Stimulated activated naive CD8-positive, alpha-beta T cell treated with anti-CD3 and anti-CD28 coated beads, Interleukin-15, amount 100 ng/mL, for 72 hours (primary cell): ENCODE results near the gene TBXAS1.
"Not testable (repeated sequence)": the region's sequence is repeated elsewhere in the genome, so short reads cannot be mapped to it uniquely, and the experiment has no call there.

Source experiments
- ATAC-seq: fragments of 150-1000 bp; cut with Tn5 transposase; 2 replicates; pipeline ENCODE4 v1.10.0; 2021; ENCODE audit warnings: mild to moderate bottlenecking, moderate library complexity
- DNase-seq, 2 donors: peaks; one replicate each; pipeline ENCODE4 v3.0.0; 2021 to 2022
- H3K27ac Mint-ChIP-seq, 2 donors: one replicate each; pipeline ENCODE4 v1.8.0; 2022; ENCODE audit warnings: mild to moderate bottlenecking in 2 of 2, mixed read lengths in 2 of 2, moderate library complexity in 2 of 2
- H3K27me3 Mint-ChIP-seq: one replicate; pipeline ENCODE4 v1.8.0; 2022; ENCODE audit warnings: mixed read lengths
- H3K4me1 Mint-ChIP-seq: one replicate; pipeline ENCODE4 v1.8.0; 2022; ENCODE audit warnings: mild to moderate bottlenecking, mixed read lengths
- H3K4me3 Mint-ChIP-seq, 2 donors: one replicate each; pipeline ENCODE4 v1.8.0; 2022; ENCODE audit warnings: mild to moderate bottlenecking in 2 of 2, mixed read lengths in 2 of 2, moderate library complexity in 1 of 2
- H3K9me3 Mint-ChIP-seq, 2 donors: one replicate each; pipeline ENCODE4 v1.8.0; 2022; ENCODE audit warnings: mixed read lengths in 2 of 2

The TBXAS1 gene

DNA sequence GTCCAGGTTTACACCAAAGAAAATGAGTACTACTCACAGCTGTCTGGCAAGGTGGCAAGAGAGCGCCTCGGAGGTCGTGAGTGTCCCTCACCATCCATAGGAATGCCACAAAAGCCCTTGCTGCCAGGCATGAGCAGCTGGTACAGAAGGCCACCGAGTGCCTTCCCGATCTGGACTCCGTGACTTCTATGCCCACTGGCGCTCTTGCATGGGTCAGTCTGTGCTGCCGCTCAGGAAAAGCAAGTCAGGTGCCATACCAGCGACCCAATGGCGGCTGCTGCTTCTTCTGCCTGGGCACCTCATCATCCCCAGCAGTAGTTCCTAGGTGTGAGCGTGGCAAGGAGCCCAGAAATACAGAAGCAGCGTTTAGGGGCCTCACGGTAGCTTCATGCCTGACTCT is 11.7 kb downstream of the TBXAS1 start:
- H3K4me1 Mint-ChIP-seq = no peaks in the 10 kb centered on the region
- no peaks in the 10 kb centered on the region for H3K27me3 Mint-ChIP-seq
- no peak overlapping the region for H3K27ac Mint-ChIP-seq
- peaks cover 0 to 15% of the 10 kb centered on the region in 2 donors for H3K9me3 Mint-ChIP-seq
- DNase-seq (no peak), ATAC-seq (no peak)
- H3K4me3 Mint-ChIP-seq = no peak overlapping the region

- DNase-seq = no peak
- peaks cover 0 to 4% of the 10 kb centered on the region in 2 donors for H3K9me3 Mint-ChIP-seq
- H3K4me3 Mint-ChIP-seq = no peak overlapping the region
- no peak overlapping the region for H3K27ac Mint-ChIP-seq
- H3K4me1 Mint-ChIP-seq = no peaks in the 10 kb centered on the region
- peak; percentile 63 for ATAC-seq
- no peaks in the 10 kb centered on the region for H3K27me3 Mint-ChIP-seq
Measured at GRCh38 chr7:139842401-139843210, 13.5 kb downstream of the TBXAS1 start.

DNA sequence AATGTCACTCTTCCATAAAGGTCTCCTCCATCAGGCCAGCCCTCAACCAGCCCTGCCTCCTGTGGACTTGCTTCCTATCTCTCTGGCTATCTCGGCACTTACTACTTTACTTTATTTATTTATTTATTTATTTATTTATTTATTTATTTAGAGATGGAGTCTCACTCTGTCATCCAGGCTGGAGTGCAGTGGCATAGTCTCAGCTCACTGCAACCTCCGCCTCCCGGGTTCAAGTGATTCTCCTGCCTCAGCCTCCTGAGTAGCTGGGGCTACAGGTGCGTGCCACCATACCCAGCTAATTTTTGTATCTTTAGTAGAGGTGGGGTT is 14.1 kb downstream of the TBXAS1 start:
- not testable (repeated sequence) for H3K9me3 Mint-ChIP-seq

GRCh38 chr7:139844779-139845442 is 15.8 kb downstream of the TBXAS1 start:
- H3K27me3 Mint-ChIP-seq = no peaks in the 10 kb centered on the region
- peaks cover 0 to 5% of the 10 kb centered on the region in 2 donors for H3K9me3 Mint-ChIP-seq
- no peak overlapping the region for H3K27ac Mint-ChIP-seq
- DNase-seq (no peak), ATAC-seq (no peak)
- H3K4me3 Mint-ChIP-seq = no peak overlapping the region
- H3K4me1 Mint-ChIP-seq = no peaks in the 10 kb centered on the region

More for the DNA sequence above, 14.1 kb downstream of the TBXAS1 start:
- H3K27me3 Mint-ChIP-seq, DNase-seq, H3K4me1 Mint-ChIP-seq, H3K27ac Mint-ChIP-seq, ATAC-seq, H3K4me3 Mint-ChIP-seq: not testable (repeated sequence)

GRCh38 chr7:139845443-139845805 is 16.4 kb downstream of the TBXAS1 start:
- no peak for ATAC-seq
- H3K4me1 Mint-ChIP-seq = no peaks in the 10 kb centered on the region
- DNase-seq = no peak
- H3K4me3 Mint-ChIP-seq = no peak overlapping the region
- no peak overlapping the region for H3K27ac Mint-ChIP-seq
- H3K27me3 Mint-ChIP-seq = no peaks in the 10 kb centered on the region
- H3K9me3 Mint-ChIP-seq = peaks cover 0 to 5% of the 10 kb centered on the region in 2 donors

- Mint-ChIP-seq H3K27me3 (no peaks in the 10 kb centered on the region), H3K27ac (no peak overlapping the region), H3K4me3 (no peak overlapping the region), H3K9me3 (peaks cover 0 to 5% of the 10 kb centered on the region in 2 donors), H3K4me1 (no peaks in the 10 kb centered on the region)
- no peak for DNase-seq
- no peak for ATAC-seq
Measured at GRCh38 chr7:139846297-139846696, 17.2 kb downstream of the TBXAS1 start.

- peaks cover 0 to 5% of the 10 kb centered on the region in 2 donors for H3K9me3 Mint-ChIP-seq
- H3K27me3 Mint-ChIP-seq = no peaks in the 10 kb centered on the region
- no peak overlapping the region for H3K27ac Mint-ChIP-seq
- no peak overlapping the region for H3K4me3 Mint-ChIP-seq
- no peak for DNase-seq
- H3K4me1 Mint-ChIP-seq = no peaks in the 10 kb centered on the region
- no peak for ATAC-seq
Measured at GRCh38 chr7:139848274-139848673, 19.2 kb downstream of the TBXAS1 start.

GRCh38 chr7:139850906-139851305 is 21.8 kb downstream of the TBXAS1 start:
- DNase-seq (no peak), ATAC-seq (no peak)
- H3K9me3 Mint-ChIP-seq = peaks cover 0 to 5% of the 10 kb centered on the region in 2 donors
- no peak overlapping the region for H3K27ac Mint-ChIP-seq
- no peaks in the 10 kb centered on the region for H3K27me3 Mint-ChIP-seq
- peaks cover 20% of the 10 kb centered on the region for H3K4me1 Mint-ChIP-seq
- no peak overlapping the region for H3K4me3 Mint-ChIP-seq

DNA sequence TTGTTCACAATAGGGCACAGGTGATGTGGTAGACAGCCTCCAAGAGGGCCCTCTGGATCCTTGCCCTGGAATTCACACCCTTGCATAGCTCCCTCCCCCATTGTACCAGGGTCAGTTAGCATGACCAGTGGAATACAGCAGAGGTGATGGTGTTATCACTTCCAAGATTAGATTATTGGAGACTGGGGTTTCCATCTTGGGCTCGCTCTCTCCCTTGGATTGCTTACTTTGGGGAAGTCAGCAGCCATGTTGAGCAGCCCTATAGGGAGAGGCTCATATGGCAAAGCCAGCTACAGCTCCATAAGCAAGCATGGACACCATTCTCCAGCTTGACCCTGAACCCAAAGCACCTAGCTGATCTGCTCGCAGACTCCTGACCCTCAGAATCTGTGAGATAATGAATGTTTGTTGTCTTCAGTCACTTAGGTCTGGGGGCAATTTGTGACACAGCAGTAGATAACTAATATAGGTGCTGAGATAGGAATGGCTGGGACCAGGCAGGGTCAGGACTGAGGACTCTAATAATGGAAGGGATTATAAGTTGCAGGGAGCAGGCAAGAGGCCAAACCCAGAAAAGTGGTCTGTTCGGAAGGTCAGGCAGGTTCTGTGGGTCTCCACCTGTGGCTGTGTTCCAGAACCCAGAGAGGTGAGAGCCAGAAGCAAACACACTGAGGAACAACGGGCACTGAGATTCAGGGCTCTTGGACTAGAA is 22.9 kb downstream of the TBXAS1 start:
- no peak for ATAC-seq
- Mint-ChIP-seq H3K27me3 (no peaks in the 10 kb centered on the region), H3K27ac (no peak overlapping the region), H3K4me1 (peaks cover 23% of the 10 kb centered on the region), H3K9me3 (peaks cover 0 to 5% of the 10 kb centered on the region in 2 donors), H3K4me3 (no peak overlapping the region)
- no peak for DNase-seq

DNA sequence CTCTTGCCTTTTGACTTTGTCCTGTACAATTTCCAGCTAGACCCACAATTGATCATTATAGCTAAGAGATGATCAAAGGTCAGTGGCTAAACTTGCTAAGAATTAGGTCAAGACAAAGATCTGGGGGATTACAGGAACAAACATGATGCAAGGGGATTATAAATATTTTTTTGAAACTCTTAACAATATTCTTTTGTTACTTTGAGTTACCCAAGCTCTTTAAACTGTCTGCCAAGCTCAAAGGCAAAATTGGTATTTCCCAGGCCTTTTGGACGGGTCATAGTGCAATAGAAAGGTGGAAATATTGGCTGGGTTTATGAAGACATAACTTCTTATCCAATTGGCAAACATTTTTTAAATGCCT is 23.4 kb downstream of the TBXAS1 start:
- Mint-ChIP-seq H3K4me1 (peaks cover 23% of the 10 kb centered on the region), H3K4me3 (no peak overlapping the region), H3K27me3 (no peaks in the 10 kb centered on the region), H3K27ac (no peak overlapping the region), H3K9me3 (peaks cover 0 to 3% of the 10 kb centered on the region in 2 donors)
- ATAC-seq = no peak
- DNase-seq = no peak

DNA sequence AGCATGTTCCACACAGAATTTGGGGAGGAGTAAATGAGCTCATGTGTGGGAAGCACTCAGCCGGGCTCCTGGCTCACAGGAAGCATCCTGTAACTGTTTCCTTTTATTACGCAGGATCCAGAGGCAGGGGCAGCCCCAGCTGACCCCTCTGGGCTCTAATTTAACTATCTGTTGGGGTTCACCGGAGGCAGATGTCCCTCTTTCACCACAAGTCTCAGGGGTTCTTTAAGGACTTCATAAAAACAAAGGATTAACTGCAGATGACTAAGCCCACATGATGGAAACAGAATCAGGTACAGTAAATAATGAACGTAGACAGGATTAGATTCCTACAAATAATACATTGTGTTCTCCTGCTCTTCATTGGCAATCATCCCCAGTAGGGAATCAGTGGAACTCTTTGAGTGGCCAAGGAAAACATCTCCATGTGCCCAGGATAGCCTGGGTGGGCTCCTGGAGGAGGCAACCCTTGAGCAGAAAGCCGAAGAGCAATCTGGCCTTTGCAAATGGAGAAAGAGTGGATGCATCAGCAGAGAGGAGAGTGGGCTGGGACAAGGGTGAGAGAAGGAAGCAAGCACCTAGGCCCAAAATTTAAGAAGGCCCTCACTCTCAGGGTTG is 24.6 kb downstream of the TBXAS1 start:
- Mint-ChIP-seq H3K27ac (peak overlapping the region in 1 of 2 donors; percentile 84), H3K27me3 (no peaks in the 10 kb centered on the region), H3K4me1 (peaks cover 23% of the 10 kb centered on the region), H3K4me3 (no peak overlapping the region), H3K9me3 (no peaks in the 10 kb centered on the region)
- no peak for ATAC-seq
- no peak for DNase-seq

GRCh38 chr7:139854124-139854511 is 25.1 kb downstream of the TBXAS1 start:
- Mint-ChIP-seq H3K4me1 (peaks cover 23% of the 10 kb centered on the region), H3K9me3 (no peaks in the 10 kb centered on the region), H3K4me3 (no peak overlapping the region), H3K27me3 (no peaks in the 10 kb centered on the region), H3K27ac (no peak overlapping the region)
- ATAC-seq (no peak), DNase-seq (no peak)

DNA sequence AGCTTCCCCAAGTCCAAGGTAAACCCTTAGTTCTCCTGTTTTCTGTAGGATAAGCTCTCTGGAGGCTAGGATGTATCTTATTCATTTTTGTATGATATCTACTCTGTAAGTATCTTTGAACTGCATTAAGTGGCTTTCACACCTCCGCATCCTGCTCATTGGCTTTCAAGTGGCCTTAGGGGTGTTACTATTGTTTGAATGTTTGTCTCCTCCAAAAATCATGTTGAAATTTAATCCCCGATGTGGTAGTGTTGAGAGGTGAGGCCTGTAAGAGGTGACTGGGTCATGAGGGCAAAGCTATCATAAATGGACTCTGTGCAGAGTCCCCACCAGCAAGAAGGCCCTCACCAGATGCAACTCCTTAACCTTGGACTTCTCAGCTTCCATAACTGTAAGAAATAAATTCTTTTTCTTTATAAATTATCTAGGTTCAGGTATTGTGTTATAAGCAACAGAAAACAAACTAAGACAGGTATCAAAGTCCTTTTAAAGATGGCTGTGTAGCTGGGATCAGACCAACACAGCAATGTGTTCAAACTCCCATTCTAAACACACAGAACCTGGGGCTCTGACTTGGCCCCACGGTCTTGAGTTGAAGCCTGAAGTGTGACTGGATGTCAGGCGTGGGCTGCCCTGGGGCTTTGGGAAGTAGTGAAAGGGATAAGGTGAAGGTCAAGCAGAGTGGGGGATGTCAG is 25.9 kb downstream of the TBXAS1 start:
- Mint-ChIP-seq H3K27ac (peak overlapping the region in 1 of 2 donors; percentile 70), H3K9me3 (no peaks in the 10 kb centered on the region), H3K4me3 (peak overlapping the region in 1 of 2 donors; percentile 22), H3K4me1 (peaks cover 23% of the 10 kb centered on the region), H3K27me3 (no peaks in the 10 kb centered on the region)
- ATAC-seq = peak; percentile 70
- DNase-seq = no peak

- Mint-ChIP-seq H3K9me3 (no peaks in the 10 kb centered on the region), H3K27me3 (no peaks in the 10 kb centered on the region), H3K27ac (peak overlapping the region in 1 of 2 donors; percentile 70), H3K4me3 (peak overlapping the region in 1 of 2 donors; percentile 22), H3K4me1 (peaks cover 23% of the 10 kb centered on the region)
- peak in 1 of 2 donors; percentile 14 for DNase-seq
- ATAC-seq = peak; percentile 80
Measured at GRCh38 chr7:139855498-139856270, 26.6 kb downstream of the TBXAS1 start.
